SK-N-MC (cell line): ENCODE results near the gene GTF2F2.

Source experiments
- EZH2 ChIP-seq: fragments of 200-600 bp; sonication (generic); IDR thresholded peaks from one replicate; pipeline ENCODE4 v1.6.1; 2017; ENCODE audit warnings: antibody characterized with exemption
- POLR2AphosphoS5 ChIP-seq: IDR thresholded peaks from 2 replicates; pipeline ENCODE4 v1.6.1; 2012; ENCODE audit warnings: mild to moderate bottlenecking, low read depth, low read length, borderline replicate concordance

- no peak for TF ChIP-seq EZH2
- TF ChIP-seq POLR2AphosphoS5: no peak
These were observed 780 bp upstream of the GTF2F2 start for GRCh38 chr13:45119469-45119990.
